Endothelial cell of umbilical vein (primary cell): ENCODE results near the gene GFPT2. TPM values are rescaled to one million over a fixed set of nuclear protein-coding genes. Genes with fewer than 3 reads are reported as not detected.

Source experiments
- BruUV-seq: library from RNA; stranded (reverse); fragments of 400-500 nt; replicated peaks from 2 replicates; lab custom pipeline; 2021; lab: Mats Ljungman, UMichigan
- CTCF ChIA-PET: fragments of 300-600, 350-600 bp; sonication (Branson Sonifier 250); formaldehyde crosslinking; loops from one replicate; lab custom pipeline; 2021; ENCODE audit warnings: antibody characterized with exemption, inconsistent platforms; lab: Charles Lee
- POLR2A ChIA-PET: fragments of 300-600, 350-600 bp; sonication (Branson Sonifier 250); formaldehyde crosslinking; loops from one replicate; lab custom pipeline; 2021; ENCODE audit warnings: antibody characterized with exemption, inconsistent platforms; lab: Charles Lee
- DNase-seq: peaks from one replicate; pipeline ENCODE4 v3.0.0-alpha.2; 2011; ENCODE audit warnings: low read depth, low spot score
- FAIRE-seq: peaks from 2 replicates; lab custom pipeline; 2011; peaks lifted over from hg19 to GRCh38; lab: Jason Lieb, UNC
- H2AFZ ChIP-seq: 2 replicates; pipeline ENCODE4 v1.6.0; 2012; ENCODE audit warnings: low read depth, low read length, control low read depth, inconsistent platforms
- H3K27ac ChIP-seq: 2 replicates; pipeline ENCODE4 v1.5.1; 2011; ENCODE audit warnings: low read depth, mild to moderate bottlenecking, control low read depth, low read length, moderate library complexity; ENCODE audit not compliant: insufficient read depth
- H3K27me3 ChIP-seq, 2 experiments: 2 replicates each; pipeline versions ENCODE4 v1.6.0 to v1.6.1; 2011; ENCODE audit warnings: low read length in 2 of 2, mixed read lengths in 1 of 2; ENCODE audit not compliant: control insufficient read depth in 2 of 2, insufficient read depth in 2 of 2
- H3K36me3 ChIP-seq, 2 experiments: 2 replicates in 1 of 2; 3 replicates in 1 of 2; pipeline ENCODE4 v1.5.1; 2011; ENCODE audit warnings: low read length in 2 of 2, mild to moderate bottlenecking in 1 of 2, moderate library complexity in 1 of 2; ENCODE audit not compliant: control insufficient read depth in 2 of 2, insufficient read depth in 2 of 2; ENCODE audit errors: extremely low read depth in 1 of 2
- H3K4me1 ChIP-seq: 3 replicates; pipeline ENCODE4 v1.5.1; 2011; ENCODE audit warnings: mild to moderate bottlenecking, low read length; ENCODE audit not compliant: control insufficient read depth, insufficient read depth; ENCODE audit errors: extremely low read depth
- H3K4me2 ChIP-seq: 2 replicates; pipeline ENCODE4 v1.6.1; 2011; ENCODE audit warnings: low read length, control low read depth, mixed read lengths; ENCODE audit not compliant: insufficient read depth
- H3K4me3 ChIP-seq, 3 experiments: fragments of 200-600 bp in 1 of 3; sonication (generic), shearing (Covaris generic) in 1 of 3; replicated peaks in 1 of 3; 2 replicates each; pipeline ENCODE4 v1.5.1; 2011 to 2016; ENCODE audit warnings: control low read depth in 3 of 3, low read length in 3 of 3, mild to moderate bottlenecking in 2 of 3, inconsistent platforms in 1 of 3, low read depth in 1 of 3, moderate library complexity in 1 of 3; ENCODE audit not compliant: insufficient read depth in 1 of 3
- H3K79me2 ChIP-seq: 2 replicates; pipeline ENCODE4 v1.6.0; 2012; ENCODE audit warnings: low read length, inconsistent platforms; ENCODE audit not compliant: control insufficient read depth, insufficient read depth
- H3K9ac ChIP-seq: replicated peaks from 2 replicates; pipeline ENCODE3; 2011; ENCODE audit warnings: low read length, control low read depth; ENCODE audit not compliant: insufficient read depth; ENCODE audit errors: extremely low read depth
- H3K9me1 ChIP-seq: replicated peaks from 3 replicates; pipeline ENCODE4 v1.6.0; 2011; ENCODE audit warnings: mild to moderate bottlenecking, low read length; ENCODE audit not compliant: control insufficient read depth, insufficient read depth; ENCODE audit errors: extremely low read depth
- H3K9me3 ChIP-seq: replicated peaks from 2 replicates; pipeline ENCODE4 v1.5.1; 2012; ENCODE audit warnings: low read length, inconsistent platforms; ENCODE audit not compliant: control insufficient read depth, insufficient read depth
- H4K20me1 ChIP-seq: replicated peaks from 2 replicates; pipeline ENCODE3; 2011; ENCODE audit warnings: mild to moderate bottlenecking, low read length; ENCODE audit not compliant: control insufficient read depth, insufficient read depth; ENCODE audit errors: extremely low read depth
- EZH2 ChIP-seq: IDR thresholded peaks from 2 replicates; pipeline ENCODE4 v1.6.1; 2012; ENCODE audit warnings: borderline replicate concordance, low read depth, mild to moderate bottlenecking, moderate library complexity, low read length, inconsistent platforms; ENCODE audit not compliant: severe bottlenecking
- FOS ChIP-seq: IDR thresholded peaks from 2 replicates; pipeline ENCODE4 v1.6.1; 2011; ENCODE audit warnings: mild to moderate bottlenecking, low read length, moderate library complexity, borderline replicate concordance; ENCODE audit not compliant: insufficient read depth
- GATA2 ChIP-seq: IDR thresholded peaks from 2 replicates; pipeline ENCODE4 v1.7.0; 2011; ENCODE audit warnings: low read depth, mild to moderate bottlenecking, moderate library complexity, mixed read lengths, low read length; ENCODE audit not compliant: insufficient read length, insufficient read depth
- JUN ChIP-seq: IDR thresholded peaks from 2 replicates; pipeline ENCODE4 v1.6.1; 2011; ENCODE audit warnings: borderline replicate concordance, low read depth; ENCODE audit not compliant: insufficient read length, insufficient read depth
- MAX ChIP-seq: IDR thresholded peaks from 2 replicates; pipeline ENCODE4 v1.6.1; 2011; ENCODE audit not compliant: insufficient read depth, insufficient read length
- MYC ChIP-seq: IDR thresholded peaks from one replicate; pipeline ENCODE4 v1.6.1; 2011; ENCODE audit warnings: mild to moderate bottlenecking, low read depth, low read length
- POLR2A ChIP-seq: IDR thresholded peaks from 2 replicates; pipeline ENCODE4 v1.6.1; 2012; ENCODE audit warnings: low read depth, mild to moderate bottlenecking, control low read depth, low read length
- POLR2AphosphoS5 ChIP-seq: IDR thresholded peaks from 2 replicates; pipeline ENCODE4 v1.6.1; 2012; ENCODE audit warnings: low read depth, mild to moderate bottlenecking, control low read depth, low read length, moderate library complexity; ENCODE audit not compliant: insufficient read depth
- dilution Hi-C: fragments of 300-500 bp; cut with MboI; formaldehyde crosslinking; loops from one replicate; pipeline ENCODE4 v1.15.0; 2019; ENCODE audit warnings: low sequenced_read_pairs; ENCODE audit not compliant: extremely low pct_ligation_motif_present
- intact Hi-C: fragments of 100-400 bp; cut with micrococcal nuclease; formaldehyde crosslinking; loops from one replicate; pipeline ENCODE4 v1.10.0; 2022
- polyA plus RNA-seq, 4 experiments: library from polyadenylated mRNA; depleted of rRNA in 3 of 4; stranded (reverse) in 3 of 4; unstranded in 1 of 4; fragments of >200 nt; gene quantifications; 2 replicates each; pipeline versions ENCODE4 v1.2.1 to v1.2.3, GENCODE V29; 2011 to 2012; ENCODE audit warnings: missing spikeins in 1 of 4
- total RNA-seq: library from RNA; stranded (reverse); gene quantifications from 2 replicates; pipeline ENCODE4 v1.2.3, GENCODE V29; 2021
- TF ChIP-seq, protein P1 (sequence below), 2 donors: IDR thresholded peaks; 1 replicate in 1 of 2; 2 replicates in 1 of 2; pipeline ENCODE4 v1.5.1; 2011; ENCODE audit warnings: low read length in 2 of 2, mild to moderate bottlenecking in 2 of 2, moderate library complexity in 2 of 2, control low read depth in 1 of 2, inconsistent platforms in 1 of 2, low read depth in 1 of 2; ENCODE audit not compliant: insufficient read depth in 1 of 2; ENCODE audit errors: extremely low read depth in 1 of 2

Gene GFPT2
- total and polyA plus RNA-seq, 2 donors (not counting 3 experiments of a cell fraction or from before 2014, with no cell fraction given): 4.3 to 4.5 TPM

DNA sequence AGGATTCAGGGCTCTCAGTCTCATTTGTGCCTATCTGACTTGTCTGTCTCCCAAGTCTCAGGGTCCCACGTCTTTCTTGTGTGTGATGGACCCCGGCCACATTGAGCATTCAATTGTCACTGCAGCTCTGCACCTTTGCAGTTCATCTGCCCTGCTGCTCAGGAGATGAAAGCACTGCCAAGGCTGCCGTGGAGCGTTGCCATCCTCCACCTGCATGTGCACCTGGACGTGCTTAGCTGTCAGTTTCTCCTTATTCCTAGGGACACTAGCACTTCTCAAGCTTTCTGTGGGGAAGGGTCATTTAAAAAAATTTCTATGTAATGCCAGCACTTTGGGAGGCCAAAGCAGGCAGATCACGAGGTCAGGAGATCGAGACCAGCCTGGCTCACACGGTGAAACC lies 22.8 kb upstream of the GFPT2 start:
- no peaks in the 10 kb centered on the region for H3K36me3 ChIP-seq
- no peak for FAIRE-seq
- H3K79me2 ChIP-seq: no peaks in the 10 kb centered on the region
- CTCF ChIA-PET: interaction anchor here (1.3 kb wide), 1 partner anchor 47 kb away, joined by 3 read pairs; no protein-coding TSS in a partner anchor
- intact Hi-C loops: no loop called here
- H3K9ac ChIP-seq: no peak overlapping the region
- no peaks in the 10 kb centered on the region for H4K20me1 ChIP-seq
- TF ChIP-seq MYC: no peak
- no peak for TF ChIP-seq FOS
- TF ChIP-seq POLR2A: no peak
- no peak for TF ChIP-seq JUN
- TF ChIP-seq EZH2: no peak
- no peak for TF ChIP-seq POLR2AphosphoS5
- TF ChIP-seq MAX: no peak
- TF ChIP-seq, protein P1, sequence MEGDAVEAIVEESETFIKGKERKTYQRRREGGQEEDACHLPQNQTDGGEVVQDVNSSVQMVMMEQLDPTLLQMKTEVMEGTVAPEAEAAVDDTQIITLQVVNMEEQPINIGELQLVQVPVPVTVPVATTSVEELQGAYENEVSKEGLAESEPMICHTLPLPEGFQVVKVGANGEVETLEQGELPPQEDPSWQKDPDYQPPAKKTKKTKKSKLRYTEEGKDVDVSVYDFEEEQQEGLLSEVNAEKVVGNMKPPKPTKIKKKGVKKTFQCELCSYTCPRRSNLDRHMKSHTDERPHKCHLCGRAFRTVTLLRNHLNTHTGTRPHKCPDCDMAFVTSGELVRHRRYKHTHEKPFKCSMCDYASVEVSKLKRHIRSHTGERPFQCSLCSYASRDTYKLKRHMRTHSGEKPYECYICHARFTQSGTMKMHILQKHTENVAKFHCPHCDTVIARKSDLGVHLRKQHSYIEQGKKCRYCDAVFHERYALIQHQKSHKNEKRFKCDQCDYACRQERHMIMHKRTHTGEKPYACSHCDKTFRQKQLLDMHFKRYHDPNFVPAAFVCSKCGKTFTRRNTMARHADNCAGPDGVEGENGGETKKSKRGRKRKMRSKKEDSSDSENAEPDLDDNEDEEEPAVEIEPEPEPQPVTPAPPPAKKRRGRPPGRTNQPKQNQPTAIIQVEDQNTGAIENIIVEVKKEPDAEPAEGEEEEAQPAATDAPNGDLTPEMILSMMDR (IDR thresholded peaks at IDR 0.05; ENCODE audit: extremely low read depth in 1 of 2, insufficient read depth in 1 of 2, low read depth in 1 of 2, low read length in 2 of 2): no peak
- no peak for TF ChIP-seq GATA2
- POLR2A ChIA-PET: no interaction called here
- no peak overlapping the region for H3K27ac ChIP-seq
- no peaks in the 10 kb centered on the region for H3K4me1 ChIP-seq
- H3K9me3 ChIP-seq: no peaks in the 10 kb centered on the region
- BruUV-seq: no TSS peak
- no peak overlapping the region for H3K4me3 ChIP-seq
- no peak overlapping the region for H2AFZ ChIP-seq
- H3K9me1 ChIP-seq: no peaks in the 10 kb centered on the region
- no peak overlapping the region for H3K4me2 ChIP-seq
- dilution Hi-C loops: no loop called here
- no peak for DNase-seq
- H3K27me3 ChIP-seq: no peaks in the 10 kb centered on the region
